H1 (cell line): Measurements from ENCODE around the gene APOM. TPM values are rescaled to one million over a fixed set of nuclear protein-coding genes. Genes with fewer than 3 reads are reported as not detected.

Experiments
- ASH2L ChIP-seq: fragments of 200-600, 300-600 bp; sonication (generic); IDR thresholded peaks from one replicate; pipeline ENCODE4 v1.7.1; 2017; ENCODE audit warnings: low read length
- CREB1 ChIP-seq: IDR thresholded peaks from 2 replicates; pipeline ENCODE4 v1.6.1; 2012; ENCODE audit warnings: inconsistent platforms
- EZH2 ChIP-seq: fragments of 200-600 bp; sonication (generic); IDR thresholded peaks from 2 replicates; pipeline ENCODE4 v1.7.1; 2012; ENCODE audit warnings: low read depth, mild to moderate bottlenecking, moderate library complexity, low read length, inconsistent platforms; ENCODE audit not compliant: severe bottlenecking
- GTF2F1 ChIP-seq: IDR thresholded peaks from 2 replicates; pipeline ENCODE4 v1.6.1; 2012; ENCODE audit warnings: low read depth, low read length, improper control_type of control experiment, borderline replicate concordance
- KDM4A ChIP-seq: IDR thresholded peaks from one replicate; pipeline ENCODE4 v1.7.1; 2012; ENCODE audit warnings: low read depth, mild to moderate bottlenecking, moderate library complexity, low read length, inconsistent platforms; ENCODE audit not compliant: severe bottlenecking
- KDM5A ChIP-seq: fragments of 200-600 bp; IDR thresholded peaks from 2 replicates; pipeline ENCODE4 v1.7.1; 2012; ENCODE audit warnings: mild to moderate bottlenecking, low read length, inconsistent platforms, mixed read lengths
- NRF1 ChIP-seq: IDR thresholded peaks from 2 replicates; pipeline ENCODE4 v1.6.1; 2011; ENCODE audit warnings: mild to moderate bottlenecking, low read depth, low read length, improper control_type of control experiment
- PHF8 ChIP-seq: fragments of 200-600 bp; sonication (generic); conservative IDR thresholded peaks from 2 replicates; pipeline ENCODE4 v1.7.1; 2012; ENCODE audit warnings: low read depth, mild to moderate bottlenecking, inconsistent platforms, low read length, moderate library complexity
- SIN3A ChIP-seq, 2 experiments: IDR thresholded peaks in 1 of 2; conservative IDR thresholded peaks in 1 of 2; 2 replicates each; pipeline ENCODE4 v1.6.1; 2011 to 2012; ENCODE audit warnings: low read length in 2 of 2, improper control_type of control experiment in 1 of 2, low read depth in 1 of 2, mild to moderate bottlenecking in 1 of 2
- SIRT6 ChIP-seq: IDR thresholded peaks from one replicate; pipeline ENCODE4 v1.7.1; 2012; ENCODE audit warnings: low read length, inconsistent platforms
- SRF ChIP-seq: IDR thresholded peaks from 2 replicates; pipeline ENCODE4 v1.6.1; 2011; ENCODE audit warnings: mild to moderate bottlenecking, low read depth, low read length, moderate library complexity
- YY1 ChIP-seq: IDR thresholded peaks from 2 replicates; pipeline ENCODE4 v1.6.1; 2011; ENCODE audit warnings: low read depth, mild to moderate bottlenecking, low read length
- polyA plus RNA-seq, 7 experiments: library from polyadenylated mRNA; depleted of rRNA in 3 of 7; stranded (reverse) in 5 of 7; unstranded in 2 of 7; fragments of >200 nt in 5 of 7; fragments of 200-250 nt in 2 of 7; gene quantifications; 1 replicate in 5 of 7; 2 replicates in 1 of 7; 4 replicates in 1 of 7; pipeline versions ENCODE4 v1.2.1 to v1.2.3, GENCODE V29; 2011 to 2013; ENCODE audit warnings: missing spikeins in 2 of 7, mixed read lengths in 2 of 7
- total RNA-seq: library from RNA; stranded (reverse); fragmentation: NEBNext Ultra II Directional; extraction: Animal tissue kit (Norgen Biotek cat#: 25700); gene quantifications from 2 replicates; pipeline ENCODE4 v1.2.1, GENCODE V29; 2021
- TF ChIP-seq, protein P1 (sequence below): IDR thresholded peaks from 2 replicates; pipeline ENCODE4 v1.6.1; 2011; ENCODE audit warnings: low read length, improper control_type of control experiment

The APOM gene
- total and polyA plus RNA-seq, 2 of the 8 experiments (the other 6 are each of a cell fraction or from before 2014, with no cell fraction given): 3.4 to 12.0 TPM

DNA sequence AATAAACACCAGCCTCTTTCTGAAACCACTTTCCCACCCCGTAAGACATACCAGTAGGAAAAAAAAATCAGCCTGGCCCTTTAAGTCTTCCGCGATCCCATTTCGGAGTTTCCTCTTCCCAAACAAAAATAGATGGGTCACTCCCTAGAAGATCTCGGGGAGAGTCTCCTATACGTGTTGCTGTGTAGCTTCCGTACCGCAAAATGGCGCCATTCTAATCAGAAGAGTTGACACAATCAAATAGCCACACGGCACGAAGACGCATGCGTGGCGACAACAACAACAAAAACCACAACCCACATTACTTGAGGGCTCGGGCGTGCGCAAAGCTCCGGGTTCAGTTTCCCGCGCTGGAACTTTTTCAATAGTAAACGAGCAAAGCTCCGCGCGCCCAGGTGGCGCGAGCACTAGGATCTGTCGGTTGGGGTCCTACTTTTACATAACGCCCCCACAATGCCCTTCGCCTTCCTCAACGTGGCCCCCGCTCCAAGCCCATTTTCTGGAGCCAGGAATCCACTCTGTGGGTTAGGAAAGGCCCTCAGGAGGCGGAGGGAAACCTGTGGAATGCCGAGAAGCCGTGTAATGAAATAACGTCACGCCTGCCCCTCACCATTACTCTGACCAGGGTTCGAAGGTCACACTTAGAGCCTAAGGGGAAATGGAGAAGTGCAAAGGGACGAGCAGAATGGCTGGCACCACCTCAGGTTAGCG, 9.3 kb downstream of the APOM start, which contains the start of gene GPANK1 (continued):
- TF ChIP-seq GTF2F1: peak; percentile 12; the same call in 1 of the 2 replicates
- no peak for TF ChIP-seq SRF
- 0 out of 2 replicates have a peak, but pooled peaks have one; percentile 33 for TF ChIP-seq PHF8
- TF ChIP-seq KDM5A: peak; percentile 37; the same call in 1 of the 2 replicates
- TF ChIP-seq EZH2: no peak
- no peak for TF ChIP-seq SIRT6
- TF ChIP-seq NRF1: peak; percentile 48
- peak; percentile 49 to 54; a peak in 1 of 4 replicates for TF ChIP-seq SIN3A (conservative IDR thresholded peaks at IDR 0.05 in 1 of 2, IDR thresholded peaks at IDR 0.05 in 1 of 2; ENCODE audit: low read depth in 1 of 2, low read length in 2 of 2)
- peak; percentile 39 for TF ChIP-seq KDM4A
- peak; percentile 28; the same call in 1 of the 2 replicates for TF ChIP-seq CREB1
- no peak for TF ChIP-seq ASH2L
- peak; percentile 95 for TF ChIP-seq YY1
- TF ChIP-seq, protein P1, sequence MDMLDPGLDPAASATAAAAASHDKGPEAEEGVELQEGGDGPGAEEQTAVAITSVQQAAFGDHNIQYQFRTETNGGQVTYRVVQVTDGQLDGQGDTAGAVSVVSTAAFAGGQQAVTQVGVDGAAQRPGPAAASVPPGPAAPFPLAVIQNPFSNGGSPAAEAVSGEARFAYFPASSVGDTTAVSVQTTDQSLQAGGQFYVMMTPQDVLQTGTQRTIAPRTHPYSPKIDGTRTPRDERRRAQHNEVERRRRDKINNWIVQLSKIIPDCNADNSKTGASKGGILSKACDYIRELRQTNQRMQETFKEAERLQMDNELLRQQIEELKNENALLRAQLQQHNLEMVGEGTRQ: no peak
